MM.1S (cell line): ENCODE measurements around the gene SNX8.

Source experiments
- CTCF ChIP-seq: fragments of 300-600 bp; sonication (generic); IDR thresholded peaks from 2 replicates; pipeline ENCODE4 v1.5.1; 2016; ENCODE audit warnings: antibody characterized with exemption, low read length, mixed read lengths
- EZH2 ChIP-seq: fragments of 300-600 bp; sonication (generic); optimal IDR thresholded peaks from 2 replicates; pipeline ENCODE3; 2017; ENCODE audit warnings: low read depth, mild to moderate bottlenecking, antibody characterized with exemption, low read length, mixed read lengths

DNA sequence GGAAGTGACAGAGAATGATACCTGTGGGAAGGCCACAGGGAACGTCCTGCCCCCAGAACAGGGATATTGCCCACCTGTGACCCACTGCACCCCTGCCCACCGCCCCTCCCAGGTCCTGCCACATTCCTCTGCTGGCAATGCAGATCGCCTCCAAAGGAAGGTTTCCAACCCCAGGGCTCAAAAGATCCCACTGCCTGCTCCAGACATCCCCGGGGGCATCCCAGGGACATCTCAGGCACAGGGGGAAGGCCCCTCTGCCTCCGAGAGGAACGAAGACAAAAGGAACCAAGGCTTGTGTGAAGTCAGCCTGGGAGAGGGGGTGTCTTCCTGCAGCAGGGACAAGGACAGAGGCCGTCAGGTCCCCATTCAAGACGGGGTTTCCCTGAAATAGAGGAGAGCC lies 43.7 kb downstream of the SNX8 start:
- TF ChIP-seq CTCF = no peak
- TF ChIP-seq EZH2 = no peak
